AG09319 (cell line): Measurements from ENCODE around the gene ETNK1.
"Not testable (repeated sequence)": the region's sequence is repeated elsewhere in the genome, so short reads cannot be mapped to it uniquely, and the experiment has no call there.

Experiments used
- DNase-seq: peaks from one replicate; pipeline ENCODE4 v3.0.0-alpha.2; 2010; ENCODE audit warnings: low read depth; ENCODE audit errors: extremely low read depth
- CTCF ChIP-seq: IDR thresholded peaks from 2 replicates; pipeline ENCODE4 v1.5.1; 2011; ENCODE audit warnings: low read depth, mild to moderate bottlenecking, inconsistent platforms, low read length, moderate library complexity

Gene ETNK1

GRCh38 chr12:22624870-22625761, at the start of gene ETNK1:
ETNK1 (plus strand) TSS chr12:22625171; CDS start chr12:22625431, 260 bp downstream.
- DNase-seq, result peak; percentile 79
- TF ChIP-seq CTCF, result no peak

- no peak for TF ChIP-seq CTCF
- DNase-seq, result no peak
Observed at GRCh38 chr12:22576065-22576464, 48.9 kb upstream of the ETNK1 start.

- no peak for TF ChIP-seq CTCF
- DNase-seq, result no peak
Observed at GRCh38 chr12:22576473-22576872, 48.5 kb upstream of the ETNK1 start.

- no peak for TF ChIP-seq CTCF
- DNase-seq, result no peak
Observed at GRCh38 chr12:22577667-22578066, 47.3 kb upstream of the ETNK1 start.

- no peak for DNase-seq
- no peak for TF ChIP-seq CTCF
Observed at GRCh38 chr12:22578328-22578727, 46.6 kb upstream of the ETNK1 start.

GRCh38 chr12:22588817-22589216, 36.2 kb upstream of the ETNK1 start:
- DNase-seq, result no peak
- TF ChIP-seq CTCF, result no peak

- DNase-seq, result no peak
- no peak for TF ChIP-seq CTCF
Observed at GRCh38 chr12:22593864-22594263, 31.1 kb upstream of the ETNK1 start.

GRCh38 chr12:22597539-22597938, 27.4 kb upstream of the ETNK1 start:
- DNase-seq, result not testable (repeated sequence)
